SK-N-SH (cell line): Measurements from ENCODE around the gene ETDB. TPM values are rescaled to one million over a fixed set of nuclear protein-coding genes. Genes with fewer than 3 reads are reported as not detected.
A peak's percentile ranks its signal among the peaks of the same experiment; 100 is the strongest.

Experiments used
- CTCF ChIA-PET: fragments of 300-600, 350-600 bp; formaldehyde crosslinking; extraction: SDS; loops from one replicate; lab custom pipeline; 2021; lab: Yijun Ruan, JAX
- POLR2A ChIA-PET: fragments of 350-600 bp; sonication (Branson Sonifier 250); formaldehyde crosslinking; extraction: SDS; loops from one replicate; lab custom pipeline; 2020; ENCODE audit warnings: antibody characterized with exemption, inconsistent platforms; lab: Yijun Ruan, JAX
- DNase-seq: peaks from one replicate; pipeline ENCODE4 v3.0.0; 2012
- H2AFZ ChIP-seq: fragments of 200-600 bp; sonication (generic); 2 replicates; pipeline ENCODE4 v1.8.1; 2016; ENCODE audit warnings: antibody characterized with exemption, mild to moderate bottlenecking, low read depth
- H3F3A ChIP-seq: fragments of 200-600 bp; sonication (generic); replicated peaks from 2 replicates; pipeline ENCODE3; 2016; ENCODE audit warnings: antibody characterized with exemption, mild to moderate bottlenecking; ENCODE audit not compliant: insufficient read depth
- H3K27ac ChIP-seq, 2 experiments: fragments of 200-500 bp in 1 of 2; fragments of 200-600 bp in 1 of 2; sonication (Bioruptor generic) in 1 of 2; sonication (generic), shearing (Covaris generic) in 1 of 2; 2 replicates each; pipeline versions ENCODE4 v1.5.1 to v1.6.1; 2014 to 2016; ENCODE audit warnings: low read depth in 2 of 2, inconsistent platforms in 1 of 2, low read length in 1 of 2, mild to moderate bottlenecking in 1 of 2, mixed read lengths in 1 of 2
- H3K27me3 ChIP-seq: fragments of 200-600 bp; sonication (generic), shearing (Covaris generic); 2 replicates; pipeline ENCODE4 v1.6.1; 2016; ENCODE audit warnings: mixed run types; ENCODE audit not compliant: insufficient read depth
- H3K36me3 ChIP-seq, 2 experiments: fragments of 200-500 bp in 1 of 2; fragments of 200-600 bp in 1 of 2; sonication (Bioruptor generic) in 1 of 2; sonication (generic) in 1 of 2; replicated peaks in 1 of 2; 2 replicates each; pipeline versions ENCODE3 to v1.5.1; 2014 to 2016; ENCODE audit warnings: low read length in 1 of 2, mild to moderate bottlenecking in 1 of 2; ENCODE audit not compliant: insufficient read depth in 2 of 2, control insufficient read depth in 1 of 2
- H3K4me1 ChIP-seq, 2 experiments: fragments of 200-500 bp in 1 of 2; fragments of 200-600 bp in 1 of 2; sonication (Bioruptor generic) in 1 of 2; sonication (generic), shearing (Covaris generic) in 1 of 2; 2 replicates each; pipeline versions ENCODE4 v1.5.1 to v1.6.1; 2014 to 2016; ENCODE audit warnings: low read depth in 1 of 2, low read length in 1 of 2, mixed run types in 1 of 2; ENCODE audit not compliant: insufficient read depth in 2 of 2, control insufficient read depth in 1 of 2
- H3K4me2 ChIP-seq: fragments of 200-600 bp; sonication (generic), shearing (Covaris generic); 2 replicates; pipeline ENCODE4 v1.6.1; 2017; ENCODE audit warnings: mixed run types
- H3K4me3 ChIP-seq, 2 experiments: fragments of 200-500 bp in 1 of 2; fragments of 200-600 bp in 1 of 2; sonication (Bioruptor generic) in 1 of 2; sonication (generic), shearing (Covaris generic) in 1 of 2; 2 replicates each; pipeline versions ENCODE4 v1.5.1 to v1.8.1; 2014 to 2016; ENCODE audit warnings: low read depth in 2 of 2, inconsistent platforms in 1 of 2, low read length in 1 of 2, mild to moderate bottlenecking in 1 of 2, mixed read lengths in 1 of 2, moderate library complexity in 1 of 2
- H3K79me2 ChIP-seq: fragments of 200-600 bp; sonication (generic); 2 replicates; pipeline ENCODE4 v1.8.1; 2017; ENCODE audit warnings: mild to moderate bottlenecking; ENCODE audit not compliant: insufficient read depth
- H3K9ac ChIP-seq: fragments of 200-600 bp; sonication (generic); 2 replicates; pipeline ENCODE4 v1.6.1; 2017; ENCODE audit warnings: mixed run types
- H3K9me2 ChIP-seq: fragments of 200-600 bp; sonication (generic); 2 replicates; pipeline ENCODE4 v1.6.1; 2017; ENCODE audit warnings: mixed run types
- H3K9me3 ChIP-seq: fragments of 200-600 bp; sonication (generic); 2 replicates; pipeline ENCODE4 v1.6.1; 2017; ENCODE audit warnings: mixed run types, mild to moderate bottlenecking, moderate library complexity
- H4K20me1 ChIP-seq: fragments of 200-600 bp; sonication (generic); 2 replicates; pipeline ENCODE4 v1.6.1; 2017; ENCODE audit warnings: mild to moderate bottlenecking, mixed run types; ENCODE audit not compliant: insufficient read depth
- ELF1 ChIP-seq: IDR thresholded peaks from 2 replicates; pipeline ENCODE4 v1.4.0; 2012
- EP300 ChIP-seq, 2 experiments: IDR thresholded peaks; 2 replicates each; pipeline versions ENCODE4 v1.4.0 to v1.6.1; 2012; ENCODE audit warnings: borderline replicate concordance in 1 of 2, low read depth in 1 of 2, low read length in 1 of 2
- EZH2phosphoT487 ChIP-seq: fragments of 200-600 bp; sonication (generic); IDR thresholded peaks from 2 replicates; pipeline ENCODE4 v1.6.1; 2017; ENCODE audit warnings: low read depth, mixed run types, mild to moderate bottlenecking, antibody characterized with exemption, moderate library complexity, borderline replicate concordance
- GABPA ChIP-seq: IDR thresholded peaks from 2 replicates; pipeline ENCODE4 v1.4.0; 2012; ENCODE audit warnings: low read depth, mild to moderate bottlenecking
- MXI1 ChIP-seq: IDR thresholded peaks from 2 replicates; pipeline ENCODE4 v1.6.1; 2012; ENCODE audit warnings: mild to moderate bottlenecking, low read depth, low read length, improper control_type of control experiment
- NFIC ChIP-seq: IDR thresholded peaks from 2 replicates; pipeline ENCODE4 v1.4.0; 2012; ENCODE audit warnings: borderline replicate concordance
- RAD21 ChIP-seq: IDR thresholded peaks from 2 replicates; pipeline ENCODE4 v1.6.1; 2012; ENCODE audit warnings: mild to moderate bottlenecking, low read length
- REST ChIP-seq: IDR thresholded peaks from 2 replicates; pipeline ENCODE4 v1.6.1; 2012; ENCODE audit warnings: mild to moderate bottlenecking, low read depth, low read length, moderate library complexity
- SMC3 ChIP-seq: IDR thresholded peaks from 2 replicates; pipeline ENCODE4 v1.6.1; 2012; ENCODE audit warnings: low read depth, low read length, improper control_type of control experiment
- TAF1 ChIP-seq: IDR thresholded peaks from 2 replicates; pipeline ENCODE4 v1.6.1; 2012; ENCODE audit warnings: low read depth, mild to moderate bottlenecking, low read length, moderate library complexity, borderline replicate concordance
- WGBS: methylation state at CpG from one replicate; pipeline ENCODE4 v1.1.6; 2017; ENCODE audit warnings: low lambda C conversion rate; 5-methylcytosine and 5-hydroxymethylcytosine counted together
- polyA plus RNA-seq, 3 experiments: library from polyadenylated mRNA; depleted of rRNA; stranded (reverse); fragments of >200 nt; gene quantifications; 2 replicates each; pipeline ENCODE4 v1.2.3, GENCODE V29; 2012
- TF ChIP-seq, protein P1 (sequence below): fragments of 200-600 bp; sonication (generic); IDR thresholded peaks from 2 replicates; pipeline ENCODE4 v1.6.1; 2017; ENCODE audit warnings: antibody characterized with exemption, mild to moderate bottlenecking, moderate library complexity

ETDB gene
- polyA plus RNA-seq, 1 of the 3 experiments (the other 2 are of a cell fraction) = not detected

GRCh38 chrX:135087867-135088266 is 32.5 kb downstream of the ETDB start (continued):
- TF ChIP-seq REST (no peak), NFIC (no peak), MXI1 (no peak), TAF1 (no peak), ELF1 (no peak), EP300 (IDR thresholded peaks at IDR 0.05; ENCODE audit: borderline replicate concordance in 1 of 2, low read depth in 1 of 2, low read length in 1 of 2) (no peak), GABPA (no peak)
- TF ChIP-seq, all 33 proteins: peak for 0

GRCh38 chrX:135086197-135086854 is 34.0 kb downstream of the ETDB start:
- ChIA-PET POLR2A (interaction anchor here (1.0 kb wide), 1 partner anchor 34 kb away, joined by 3 read pairs; the partner anchor contains the start of gene RTL8A), CTCF (interaction anchor here (0.6 to 2.2 kb wide), 11 partner anchors 10 to 121 kb away, joined by 3 to 26 read pairs (median 4); partner anchors contain the start of gene RTL8B)
- Histone ChIP-seq H4K20me1 (no peaks in the 10 kb centered on the region), H3K9me2 (no peaks in the 10 kb centered on the region), H3K27me3 (peaks cover under 1% of the 10 kb centered on the region), H3K27ac (no peak overlapping the region), H3K9ac (no peak overlapping the region), H3K9me3 (no peaks in the 10 kb centered on the region), H3K4me1 (no peaks in the 10 kb centered on the region), H2AFZ (no peak overlapping the region), H3F3A (no peaks in the 10 kb centered on the region), H3K4me2 (no peak overlapping the region), H3K4me3 (no peak overlapping the region), H3K36me3 (no peaks in the 10 kb centered on the region), H3K79me2 (no peaks in the 10 kb centered on the region)
- DNase-seq = peak; percentile 54
- peak; percentile 43 for TF ChIP-seq SMC3
- TF ChIP-seq RAD21 = peak; percentile 66
- TF ChIP-seq EZH2phosphoT487 = no peak
- TF ChIP-seq, protein P1, sequence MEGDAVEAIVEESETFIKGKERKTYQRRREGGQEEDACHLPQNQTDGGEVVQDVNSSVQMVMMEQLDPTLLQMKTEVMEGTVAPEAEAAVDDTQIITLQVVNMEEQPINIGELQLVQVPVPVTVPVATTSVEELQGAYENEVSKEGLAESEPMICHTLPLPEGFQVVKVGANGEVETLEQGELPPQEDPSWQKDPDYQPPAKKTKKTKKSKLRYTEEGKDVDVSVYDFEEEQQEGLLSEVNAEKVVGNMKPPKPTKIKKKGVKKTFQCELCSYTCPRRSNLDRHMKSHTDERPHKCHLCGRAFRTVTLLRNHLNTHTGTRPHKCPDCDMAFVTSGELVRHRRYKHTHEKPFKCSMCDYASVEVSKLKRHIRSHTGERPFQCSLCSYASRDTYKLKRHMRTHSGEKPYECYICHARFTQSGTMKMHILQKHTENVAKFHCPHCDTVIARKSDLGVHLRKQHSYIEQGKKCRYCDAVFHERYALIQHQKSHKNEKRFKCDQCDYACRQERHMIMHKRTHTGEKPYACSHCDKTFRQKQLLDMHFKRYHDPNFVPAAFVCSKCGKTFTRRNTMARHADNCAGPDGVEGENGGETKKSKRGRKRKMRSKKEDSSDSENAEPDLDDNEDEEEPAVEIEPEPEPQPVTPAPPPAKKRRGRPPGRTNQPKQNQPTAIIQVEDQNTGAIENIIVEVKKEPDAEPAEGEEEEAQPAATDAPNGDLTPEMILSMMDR = peak; percentile 81
- peak; percentile 72 for TF ChIP-seq ELF1
- 2% methylated on average over 4 of the region's 4 CpGs for WGBS
